ENCODE measurements around the gene COL8A2.
A peak's percentile ranks its signal among the peaks of the same experiment; 100 is the strongest.

DNA sequence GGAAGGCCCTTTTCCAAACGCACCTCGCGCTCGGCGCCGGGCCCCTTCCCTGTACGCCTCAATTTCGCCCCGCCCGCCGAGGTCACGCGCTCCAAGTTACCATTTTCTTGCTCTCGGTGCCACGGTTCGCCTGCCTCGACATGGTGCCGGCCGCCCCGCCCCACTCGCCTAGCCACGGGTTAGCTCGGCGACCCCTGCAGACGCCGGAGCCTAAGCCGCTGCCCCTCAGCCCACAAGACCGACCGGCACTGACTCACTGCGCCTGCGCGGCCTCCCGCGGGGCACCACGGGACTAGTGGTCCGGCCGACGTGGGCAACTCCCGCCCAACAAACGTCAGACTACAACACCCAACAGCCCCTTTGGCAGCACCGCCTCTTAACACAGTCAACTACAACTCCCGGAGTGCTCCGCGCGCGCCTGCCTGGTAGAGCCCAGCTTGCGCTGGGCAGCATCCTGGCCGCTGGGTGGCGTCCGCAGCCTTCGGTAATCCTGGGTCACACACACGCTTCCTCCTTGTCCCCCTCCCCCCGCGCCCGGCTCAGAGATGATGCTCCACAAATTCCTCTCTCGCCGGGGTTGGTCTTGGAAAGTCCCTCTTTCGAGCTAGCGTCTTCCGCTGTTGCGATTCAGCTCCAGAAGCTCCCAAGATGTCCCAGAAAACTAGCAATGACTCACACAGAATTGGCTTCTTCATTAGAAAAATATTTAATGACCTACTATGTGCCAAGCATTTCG lies 24.4 kb upstream of the COL8A2 start, which contains the start of gene TRAPPC3:
- 0 out of 2 replicates have a peak, but pooled peaks have one; percentile 40 for TF ChIP-seq GABPA (IDR thresholded peaks at IDR 0.05; ENCODE audit: low read depth)
- TF ChIP-seq CTCF (IDR thresholded peaks at IDR 0.05; ENCODE audit: insufficient read depth, low read length), result peak; percentile 91
